GM15510 (cell line): ENCODE data around the gene CLNK.

ENCODE experiments used
- POLR2A ChIP-seq: IDR thresholded peaks from 3 replicates; pipeline ENCODE4 v1.6.1; 2011; ENCODE audit warnings: borderline replicate concordance; ENCODE audit not compliant: insufficient read length; ENCODE audit errors: extremely low read depth

The CLNK gene

GRCh38 chr4:10500776-10501175, 183.8 kb downstream of the CLNK start:
- TF ChIP-seq POLR2A = no peak

GRCh38 chr4:10496200-10496599, 188.4 kb downstream of the CLNK start:
- no peak for TF ChIP-seq POLR2A

GRCh38 chr4:10495651-10496050, 188.9 kb downstream of the CLNK start:
- no peak for TF ChIP-seq POLR2A

GRCh38 chr4:10492464-10492863, 192.1 kb downstream of the CLNK start:
- TF ChIP-seq POLR2A = no peak

GRCh38 chr4:10491401-10491800, 193.2 kb downstream of the CLNK start:
- no peak for TF ChIP-seq POLR2A

GRCh38 chr4:10490996-10491395, 193.6 kb downstream of the CLNK start:
- no peak for TF ChIP-seq POLR2A

GRCh38 chr4:10482913-10483312, 201.7 kb downstream of the CLNK start:
- no peak for TF ChIP-seq POLR2A

GRCh38 chr4:10480616-10481015, 204.0 kb downstream of the CLNK start:
- no peak for TF ChIP-seq POLR2A

GRCh38 chr4:10478621-10479020, 205.9 kb downstream of the CLNK start:
- no peak for TF ChIP-seq POLR2A

GRCh38 chr4:10470505-10470904, 214.1 kb downstream of the CLNK start:
- TF ChIP-seq POLR2A = no peak

- no peak for TF ChIP-seq POLR2A
Measured at GRCh38 chr4:10466161-10466560, 218.4 kb downstream of the CLNK start.

- no peak for TF ChIP-seq POLR2A
Measured at GRCh38 chr4:10462876-10463275, 221.7 kb downstream of the CLNK start.

- TF ChIP-seq POLR2A = no peak
Measured at GRCh38 chr4:10461850-10462400, 222.6 kb downstream of the CLNK start.

- peak; percentile 19 for TF ChIP-seq POLR2A
Measured at GRCh38 chr4:10461091-10461849, 223.3 kb downstream of the CLNK start.

GRCh38 chr4:10460313-10461047, 224.1 kb downstream of the CLNK start:
- TF ChIP-seq POLR2A = no peak

GRCh38 chr4:10459305-10459704, 225.3 kb downstream of the CLNK start:
- TF ChIP-seq POLR2A = no peak

GRCh38 chr4:10458177-10458576, 226.4 kb downstream of the CLNK start:
- no peak for TF ChIP-seq POLR2A

GRCh38 chr4:10457255-10457801, 227.2 kb downstream of the CLNK start, which contains the start of gene ZNF518B:
Gene ZNF518B, minus strand, starts transcription at chr4:10457426. Its CDS starts 11,098 bp downstream, at chr4:10446328.
- peak; percentile 61 for TF ChIP-seq POLR2A
